HPDE6-E6E7 (cell line): ENCODE data around the gene MAP3K15.

ENCODE experiments used
- DNase-seq: peaks from one replicate; pipeline ENCODE4 v3.0.0; 2011; ENCODE audit warnings: missing footprints; ENCODE audit errors: extremely low spot score

Gene MAP3K15

DNA sequence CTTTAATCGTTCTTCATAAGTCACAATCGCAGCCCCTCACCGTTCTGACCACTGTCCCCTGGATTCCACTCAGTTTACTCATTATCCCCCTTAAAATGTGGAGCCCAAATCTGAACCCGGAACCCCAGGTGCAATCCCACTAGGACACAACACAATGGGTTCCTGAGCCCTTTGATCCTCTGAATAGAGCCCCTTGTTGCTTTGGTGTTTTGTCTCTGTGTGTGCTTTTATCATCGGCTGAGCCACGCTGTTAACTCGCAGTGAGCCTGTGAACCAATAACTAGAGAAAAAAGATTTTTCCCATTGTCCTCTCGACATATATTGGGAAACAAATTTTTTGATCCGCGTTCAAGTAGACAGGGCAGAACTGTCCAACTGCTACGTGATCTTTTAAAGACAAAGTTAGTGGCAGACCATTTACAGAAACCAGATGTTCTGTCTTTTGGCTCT is 172.2 kb downstream of the MAP3K15 start:
- no peak for DNase-seq

DNA sequence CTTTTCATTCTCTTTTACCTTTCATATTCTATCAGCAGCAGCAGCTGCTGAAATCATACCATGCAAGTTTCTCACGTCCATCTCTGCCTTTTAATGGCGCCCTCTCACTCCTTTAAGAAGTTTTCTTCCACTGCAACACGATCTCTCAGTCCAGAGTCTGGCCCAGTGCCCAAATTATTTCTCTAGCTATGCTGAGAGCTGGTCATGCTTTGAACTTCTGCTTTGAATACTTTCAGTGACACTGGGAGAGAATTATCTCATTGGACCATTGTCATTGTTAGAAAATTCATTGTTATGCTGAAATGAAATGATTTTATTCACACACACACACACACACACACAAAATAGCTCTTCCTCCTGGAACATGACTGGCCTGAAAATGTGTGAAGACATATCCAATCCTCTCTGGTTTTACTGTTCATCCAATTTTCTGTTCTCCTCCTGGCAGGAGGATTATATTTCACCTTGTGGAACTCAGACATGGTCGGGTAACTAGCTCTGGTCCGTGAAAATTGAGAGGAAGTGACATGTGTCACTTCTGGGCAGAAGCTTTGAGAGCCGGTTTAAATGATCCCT is 172.9 kb downstream of the MAP3K15 start:
- no peak for DNase-seq

DNA sequence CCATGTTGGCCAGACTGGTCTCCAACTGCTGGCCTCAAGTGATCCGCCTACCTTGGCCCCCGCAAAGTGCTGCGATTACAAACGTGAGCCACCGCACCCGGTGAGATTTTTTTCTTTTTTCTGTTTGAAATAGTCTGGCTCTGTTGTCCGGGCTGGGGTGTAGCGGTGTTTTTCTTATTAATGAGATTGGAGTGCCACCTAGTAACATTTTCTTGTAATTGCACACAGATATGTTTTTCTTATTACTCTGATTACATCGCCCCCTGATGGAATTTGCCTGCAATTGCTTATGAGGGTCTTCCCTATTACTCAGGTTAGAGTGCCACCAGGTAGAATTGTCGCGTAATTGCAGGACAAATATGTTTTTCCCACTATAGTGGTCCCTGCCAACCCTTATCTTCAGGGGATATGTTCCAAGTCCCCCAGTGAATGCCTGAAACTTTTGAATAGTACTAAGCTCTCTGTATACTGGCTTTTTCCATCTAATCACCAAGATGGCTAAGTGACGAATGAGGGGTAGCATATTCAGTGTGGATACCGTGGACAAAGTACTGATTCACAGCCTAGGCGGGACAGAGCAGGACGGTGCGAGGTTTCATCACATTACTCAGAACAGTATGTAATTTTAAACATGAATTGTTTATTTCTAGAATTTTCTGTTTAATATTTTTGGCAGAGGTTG is 180.2 kb downstream of the MAP3K15 start:
- DNase-seq: no peak

DNA sequence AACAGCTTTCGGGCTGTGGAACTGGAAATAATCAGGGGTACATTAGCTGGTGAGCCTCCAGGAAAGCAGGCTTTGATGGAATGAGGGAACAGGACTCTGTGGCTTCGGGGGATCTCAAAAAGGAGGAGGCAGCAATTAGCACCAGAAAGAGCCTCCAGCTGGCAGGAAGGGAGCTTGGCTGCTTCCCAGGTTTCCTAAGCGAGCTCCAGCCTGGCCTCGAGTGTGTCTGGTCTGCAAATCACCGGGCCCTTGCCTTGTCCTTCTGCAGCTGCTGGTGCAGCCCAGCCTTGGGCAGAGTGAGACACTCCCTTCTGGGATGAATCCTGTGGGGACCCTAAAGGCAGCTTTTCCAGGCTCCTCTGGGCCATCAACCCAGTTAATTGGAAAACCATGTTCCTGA is 182.3 kb downstream of the MAP3K15 start:
- no peak for DNase-seq

GRCh38 chrX:19331831-19332230 is 183.5 kb downstream of the MAP3K15 start:
- DNase-seq: no peak

- no peak for DNase-seq
Observed at GRCh38 chrX:19326567-19326966, 188.7 kb downstream of the MAP3K15 start.
